ENCODE data around the gene KCNMA1. TPM values are rescaled to one million over a fixed set of nuclear protein-coding genes. Genes with fewer than 3 reads are reported as not detected.

Gene KCNMA1
- total and polyA plus RNA-seq, 2 donors (not counting 1 experiment from before 2014, with no cell fraction given), result 0.82 to 3.1 TPM

GRCh38 chr10:77392851-77393250 is 244.8 kb downstream of the KCNMA1 start:
- Mint-ChIP-seq H3K4me1 (no peaks in the 10 kb centered on the region), H3K9me3 (ENCODE audit: insufficient read depth) (no peaks in the 10 kb centered on the region), H3K4me3 (no peak overlapping the region), H3K27ac (no peak overlapping the region), H3K27me3 (peaks cover 9% of the 10 kb centered on the region)
- H3K4me1 ChIP-seq (ENCODE audit: control insufficient read depth in 2 of 2, insufficient read depth in 2 of 2, low read length in 2 of 2), result no peaks in the 10 kb centered on the region
- intact Hi-C loops (cut with micrococcal nuclease), result loop anchor here (1.0 kb wide), 1 partner anchor 249 kb away; no protein-coding TSS in a partner anchor
- no peak for DNase-seq
- H4K20me1 ChIP-seq (ENCODE audit: control insufficient read depth, insufficient read depth, low read length, poor library complexity, severe bottlenecking), result no peaks in the 10 kb centered on the region
- H3K36me3 ChIP-seq (replicated peaks in 1 of 2; ENCODE audit: control extremely low read depth in 1 of 2, control insufficient read depth in 1 of 2, extremely low read depth in 1 of 2, insufficient read depth in 2 of 2, low read length in 1 of 2), result no peaks in the 10 kb centered on the region
- H2AFZ ChIP-seq (ENCODE audit: insufficient read depth, low read depth, low read length, poor library complexity, severe bottlenecking), result no peak overlapping the region
- ChIA-PET CTCF (interaction anchor here (1.0 to 4.2 kb wide), 3 partner anchors 218 to 250 kb away, joined by 4 to 26 read pairs (median 5); no protein-coding TSS in a partner anchor), POLR2A (no interaction called here)
- WGBS (ENCODE audit: insufficient coverage), result 57% methylated on average over 6 of the region's 6 CpGs
- H3K9ac ChIP-seq (ENCODE audit: low read length), result no peak overlapping the region
- no peaks in the 10 kb centered on the region for H3K9me3 ChIP-seq (ENCODE audit: control extremely low read depth in 1 of 3, control insufficient read depth in 2 of 3, insufficient read depth in 1 of 3, low read length in 2 of 3)
- no peak for ATAC-seq (ENCODE audit: low read depth)
- no peaks in the 10 kb centered on the region for H3K79me2 ChIP-seq (ENCODE audit: control insufficient read depth, insufficient read depth, low read length)
- H3K27me3 ChIP-seq (replicated peaks in 1 of 4; ENCODE audit: control extremely low read depth in 1 of 4, control insufficient read depth in 3 of 4, insufficient read depth in 4 of 4, low read length in 3 of 4), result peaks cover 0 to 9% (median 0%) of the 10 kb centered on the region in 4 experiments
- no peak overlapping the region for H3K4me3 ChIP-seq (ENCODE audit: control extremely low read depth in 1 of 5, extremely low read depth in 1 of 5, insufficient read depth in 1 of 5, low read depth in 2 of 5, low read length in 4 of 5)
- no peak overlapping the region for H3K4me2 ChIP-seq (replicated peaks; ENCODE audit: low read depth, low read length, poor library complexity, severe bottlenecking)
- TF ChIP-seq EZH2 (IDR thresholded peaks at IDR 0.05; ENCODE audit: borderline replicate concordance, insufficient read depth, low read depth, low read length, poor library complexity, severe bottlenecking) (no peak), CTCF (IDR thresholded peaks at IDR 0.05) (no peak)
- H3K27ac ChIP-seq (ENCODE audit: low read length in 2 of 2), result no peak overlapping the region

DNA sequence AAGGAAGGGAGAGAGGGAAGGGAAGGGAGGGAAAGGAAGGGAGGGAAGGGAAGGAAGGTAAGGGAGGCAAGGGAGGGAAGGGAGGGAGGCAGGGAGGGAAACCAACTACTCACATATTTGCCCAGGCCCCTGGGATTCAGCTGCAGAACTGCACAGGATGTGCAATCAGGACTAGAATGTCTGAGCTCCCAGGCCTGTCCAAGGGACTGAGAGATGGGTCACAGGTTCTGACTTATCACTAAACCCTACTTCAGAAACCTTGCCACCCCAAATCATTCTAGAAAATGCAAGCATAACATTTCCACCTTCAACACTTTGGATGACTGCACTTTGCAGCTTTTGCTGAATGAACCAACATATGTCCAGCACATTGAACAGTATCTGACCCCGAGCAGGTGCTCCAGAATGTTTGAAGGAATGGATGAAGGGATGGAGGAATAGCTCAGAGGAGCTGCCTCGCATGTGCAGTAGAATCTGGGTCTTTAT is 245.3 kb downstream of the KCNMA1 start:
- Histone ChIP-seq H3K4me2 (replicated peaks; ENCODE audit: low read depth, low read length, poor library complexity, severe bottlenecking) (no peak overlapping the region), H3K9me3 (ENCODE audit: control extremely low read depth in 1 of 3, control insufficient read depth in 2 of 3, insufficient read depth in 1 of 3, low read length in 2 of 3) (no peaks in the 10 kb centered on the region), H3K4me3 (ENCODE audit: control extremely low read depth in 1 of 5, extremely low read depth in 1 of 5, insufficient read depth in 1 of 5, low read depth in 2 of 5, low read length in 4 of 5) (no peak overlapping the region), H3K36me3 (replicated peaks in 1 of 2; ENCODE audit: control extremely low read depth in 1 of 2, control insufficient read depth in 1 of 2, extremely low read depth in 1 of 2, insufficient read depth in 2 of 2, low read length in 1 of 2) (no peaks in the 10 kb centered on the region), H2AFZ (ENCODE audit: insufficient read depth, low read depth, low read length, poor library complexity, severe bottlenecking) (no peak overlapping the region), H3K79me2 (ENCODE audit: control insufficient read depth, insufficient read depth, low read length) (no peaks in the 10 kb centered on the region), H3K4me1 (ENCODE audit: control insufficient read depth in 2 of 2, insufficient read depth in 2 of 2, low read length in 2 of 2) (no peaks in the 10 kb centered on the region), H3K9ac (ENCODE audit: low read length) (no peak overlapping the region), H3K27ac (ENCODE audit: low read length in 2 of 2) (no peak overlapping the region), H4K20me1 (ENCODE audit: control insufficient read depth, insufficient read depth, low read length, poor library complexity, severe bottlenecking) (no peaks in the 10 kb centered on the region), H3K27me3 (replicated peaks in 1 of 4; ENCODE audit: control extremely low read depth in 1 of 4, control insufficient read depth in 3 of 4, insufficient read depth in 4 of 4, low read length in 3 of 4) (peaks cover 0 to 9% (median 0%) of the 10 kb centered on the region in 4 experiments)
- no CpG with 5 or more reads among the region's 2 CpGs for WGBS (ENCODE audit: insufficient coverage)
- no peak for ATAC-seq (ENCODE audit: low read depth)
- no peaks in the 10 kb centered on the region for H3K9me3 Mint-ChIP-seq (ENCODE audit: insufficient read depth)
- no peak for TF ChIP-seq CTCF (IDR thresholded peaks at IDR 0.05)
- no peak for TF ChIP-seq EZH2 (IDR thresholded peaks at IDR 0.05; ENCODE audit: borderline replicate concordance, insufficient read depth, low read depth, low read length, poor library complexity, severe bottlenecking)
- no peak for DNase-seq
- peaks cover 11% of the 10 kb centered on the region for H3K27me3 Mint-ChIP-seq
- no peaks in the 10 kb centered on the region for H3K4me1 Mint-ChIP-seq
- CTCF ChIA-PET, result interaction anchor here (1.0 to 4.2 kb wide), 4 partner anchors 218 to 254 kb away, joined by 3 to 26 read pairs (median 4); no protein-coding TSS in a partner anchor
- H3K27ac Mint-ChIP-seq, result no peak overlapping the region
- no peak overlapping the region for H3K4me3 Mint-ChIP-seq
- POLR2A ChIA-PET, result no interaction called here
- intact Hi-C loops (cut with micrococcal nuclease), result loop anchor here (1.0 kb wide), 1 partner anchor 250 kb away; no protein-coding TSS in a partner anchor

Measured in B cell (primary cell).